Epidermal melanocyte (primary cell): ENCODE measurements around the gene POMGNT1.

Source experiments
- DNase-seq: peaks from one replicate; pipeline ENCODE4 v3.0.0; 2011; ENCODE audit warnings: low spot score; ENCODE audit not compliant: insufficient read length

POMGNT1 gene

GRCh38 chr1:46158312-46159281, 39.6 kb downstream of the POMGNT1 start:
- DNase-seq, result no peak

GRCh38 chr1:46157916-46158311, 40.3 kb downstream of the POMGNT1 start:
- no peak for DNase-seq

- DNase-seq, result no peak
Measured at GRCh38 chr1:46153732-46154131, 44.5 kb downstream of the POMGNT1 start.

- no peak for DNase-seq
Measured at GRCh38 chr1:46153228-46153627, 45.0 kb downstream of the POMGNT1 start.

GRCh38 chr1:46152016-46152415, 46.2 kb downstream of the POMGNT1 start:
- DNase-seq, result no peak

GRCh38 chr1:46150085-46150484, 48.1 kb downstream of the POMGNT1 start:
- no peak for DNase-seq

GRCh38 chr1:46148318-46148717, 49.9 kb downstream of the POMGNT1 start:
- DNase-seq, result no peak
